ENCODE data around the gene STAG2.

The STAG2 gene

DNA sequence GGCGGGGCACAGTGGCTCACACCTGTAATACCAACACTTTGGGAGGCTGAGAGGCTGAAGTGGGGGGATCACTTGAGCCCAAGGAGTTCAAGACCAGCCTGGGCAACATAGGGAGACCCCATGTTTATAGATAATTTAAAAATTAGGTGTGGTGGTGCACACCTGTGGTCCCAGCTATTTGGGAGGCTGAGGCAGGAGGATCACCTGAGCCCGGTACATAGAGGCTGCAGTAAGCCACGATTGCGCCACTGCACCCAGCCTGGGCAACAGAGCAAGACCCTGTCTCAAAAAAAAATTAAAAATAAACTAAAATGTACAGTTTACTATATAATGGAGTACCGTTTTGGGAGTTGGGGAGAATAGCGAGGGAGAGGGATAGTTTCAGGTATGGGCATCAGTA, 4.2 kb downstream of the STAG2 start:
- 0 out of 2 replicates have a peak, but pooled peaks cover 6% of the 10 kb centered on the region for H3F3A ChIP-seq (ENCODE audit: low read depth)
- H4K20me1 ChIP-seq (ENCODE audit: insufficient read depth, low read length, poor library complexity, severe bottlenecking): peaks cover 55% of the 10 kb centered on the region
- H3K79me2 ChIP-seq (ENCODE audit: insufficient read depth, low read length): peaks cover 97% of the 10 kb centered on the region
- H3K27me3 ChIP-seq (ENCODE audit: insufficient read depth, low read length, poor library complexity, severe bottlenecking): no peaks in the 10 kb centered on the region
- peak overlapping the region; percentile 88 for H3K4me2 ChIP-seq (ENCODE audit: low read depth, low read length, poor library complexity, severe bottlenecking)
- TF ChIP-seq EZH2phosphoT487 (IDR thresholded peaks at IDR 0.05; ENCODE audit: borderline replicate concordance): no peak
- TF ChIP-seq, protein P1, sequence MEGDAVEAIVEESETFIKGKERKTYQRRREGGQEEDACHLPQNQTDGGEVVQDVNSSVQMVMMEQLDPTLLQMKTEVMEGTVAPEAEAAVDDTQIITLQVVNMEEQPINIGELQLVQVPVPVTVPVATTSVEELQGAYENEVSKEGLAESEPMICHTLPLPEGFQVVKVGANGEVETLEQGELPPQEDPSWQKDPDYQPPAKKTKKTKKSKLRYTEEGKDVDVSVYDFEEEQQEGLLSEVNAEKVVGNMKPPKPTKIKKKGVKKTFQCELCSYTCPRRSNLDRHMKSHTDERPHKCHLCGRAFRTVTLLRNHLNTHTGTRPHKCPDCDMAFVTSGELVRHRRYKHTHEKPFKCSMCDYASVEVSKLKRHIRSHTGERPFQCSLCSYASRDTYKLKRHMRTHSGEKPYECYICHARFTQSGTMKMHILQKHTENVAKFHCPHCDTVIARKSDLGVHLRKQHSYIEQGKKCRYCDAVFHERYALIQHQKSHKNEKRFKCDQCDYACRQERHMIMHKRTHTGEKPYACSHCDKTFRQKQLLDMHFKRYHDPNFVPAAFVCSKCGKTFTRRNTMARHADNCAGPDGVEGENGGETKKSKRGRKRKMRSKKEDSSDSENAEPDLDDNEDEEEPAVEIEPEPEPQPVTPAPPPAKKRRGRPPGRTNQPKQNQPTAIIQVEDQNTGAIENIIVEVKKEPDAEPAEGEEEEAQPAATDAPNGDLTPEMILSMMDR (conservative IDR thresholded peaks at IDR 0.05; ENCODE audit: low read length): no peak
- no peaks in the 10 kb centered on the region for H3K36me3 ChIP-seq (ENCODE audit: insufficient read depth, low read length)
- H3K9ac ChIP-seq (ENCODE audit: low read depth, low read length, poor library complexity, severe bottlenecking): no peak overlapping the region
- H3K9me3 ChIP-seq (ENCODE audit: insufficient read depth, low read depth, low read length): no peaks in the 10 kb centered on the region
- peak overlapping the region; percentile 98 for H3K4me3 ChIP-seq (ENCODE audit: low read length, poor library complexity, severe bottlenecking)
- H3K4me1 ChIP-seq (ENCODE audit: insufficient read depth, low read length, poor library complexity, severe bottlenecking): peaks cover 9% of the 10 kb centered on the region
- H3K9me2 ChIP-seq (replicated peaks; ENCODE audit: low read depth, low read length): no peaks in the 10 kb centered on the region
- H2AFZ ChIP-seq (ENCODE audit: low read length): no peak overlapping the region

DNA sequence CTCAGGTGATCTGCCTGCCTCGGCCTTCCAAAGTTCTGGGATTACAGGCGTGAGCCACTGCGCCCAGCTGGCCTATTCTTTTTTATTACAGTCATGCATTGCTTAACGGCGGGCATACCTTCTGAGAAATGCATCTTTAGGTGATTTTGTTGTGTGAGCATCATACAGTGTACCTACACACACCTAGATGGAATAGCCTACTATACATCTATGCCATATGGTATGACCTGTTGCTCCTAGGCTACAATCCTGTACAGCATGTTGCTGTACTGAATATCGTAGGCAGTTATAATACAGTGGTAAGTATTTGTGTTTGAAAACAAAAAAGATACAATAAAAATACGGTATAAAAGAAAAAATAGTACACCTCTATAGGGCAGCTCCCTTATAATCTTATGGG, 6.0 kb downstream of the STAG2 start:
- H3K4me2 ChIP-seq (ENCODE audit: low read depth, low read length, poor library complexity, severe bottlenecking): peak overlapping the region; percentile 47
- H3K9me2 ChIP-seq (replicated peaks; ENCODE audit: low read depth, low read length): no peaks in the 10 kb centered on the region
- H3K27me3 ChIP-seq (ENCODE audit: insufficient read depth, low read length, poor library complexity, severe bottlenecking): no peaks in the 10 kb centered on the region
- no peaks in the 10 kb centered on the region for H3K9me3 ChIP-seq (ENCODE audit: insufficient read depth, low read depth, low read length)
- H4K20me1 ChIP-seq (ENCODE audit: insufficient read depth, low read length, poor library complexity, severe bottlenecking): peaks cover 68% of the 10 kb centered on the region
- H3K4me1 ChIP-seq (ENCODE audit: insufficient read depth, low read length, poor library complexity, severe bottlenecking): peaks cover 9% of the 10 kb centered on the region
- H3K79me2 ChIP-seq (ENCODE audit: insufficient read depth, low read length): peaks cover 99% of the 10 kb centered on the region
- no peaks in the 10 kb centered on the region for H3F3A ChIP-seq (ENCODE audit: low read depth)
- no peak overlapping the region for H3K4me3 ChIP-seq (ENCODE audit: low read length, poor library complexity, severe bottlenecking)
- no peak overlapping the region for H3K9ac ChIP-seq (ENCODE audit: low read depth, low read length, poor library complexity, severe bottlenecking)
- no peak for TF ChIP-seq EZH2phosphoT487 (IDR thresholded peaks at IDR 0.05; ENCODE audit: borderline replicate concordance)
- TF ChIP-seq, protein P1 (conservative IDR thresholded peaks at IDR 0.05; ENCODE audit: low read length): no peak
- no peak overlapping the region for H2AFZ ChIP-seq (ENCODE audit: low read length)
- no peaks in the 10 kb centered on the region for H3K36me3 ChIP-seq (ENCODE audit: insufficient read depth, low read length)

DNA sequence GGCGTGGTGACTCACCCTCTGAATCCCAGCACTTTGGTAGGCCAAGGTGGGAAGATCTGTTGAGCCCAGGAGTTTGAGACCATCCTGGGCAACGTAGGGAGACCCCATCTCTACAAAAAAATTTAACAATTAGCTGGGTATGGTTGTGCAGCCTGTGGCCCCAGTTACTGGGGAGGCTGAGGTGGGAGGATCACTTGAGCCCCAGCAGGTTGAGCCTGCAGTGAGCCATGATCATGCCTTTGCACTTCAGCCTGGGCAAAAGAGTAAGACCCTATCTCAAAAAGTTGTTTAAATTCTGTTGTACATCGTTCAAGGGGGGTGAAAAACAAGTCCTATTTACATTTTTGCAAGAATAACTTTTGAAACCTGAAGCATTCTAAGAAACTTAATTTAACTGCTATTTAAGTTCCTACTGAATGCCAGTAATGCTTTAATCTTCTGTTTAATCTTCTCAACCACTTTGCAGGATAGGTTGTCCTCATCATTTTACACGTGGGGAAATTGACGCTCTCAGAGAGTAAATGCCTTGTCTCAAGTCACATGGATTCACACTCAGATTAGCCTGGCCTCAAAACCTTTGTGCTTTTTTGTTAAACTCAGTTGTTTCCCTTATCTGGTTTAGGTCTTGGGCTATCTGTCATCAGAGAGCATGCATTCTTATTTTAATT, 7.0 kb downstream of the STAG2 start:
- Histone ChIP-seq H3K4me1 (ENCODE audit: insufficient read depth, low read length, poor library complexity, severe bottlenecking) (peaks cover 9% of the 10 kb centered on the region), H3K9ac (ENCODE audit: low read depth, low read length, poor library complexity, severe bottlenecking) (no peak overlapping the region), H4K20me1 (ENCODE audit: insufficient read depth, low read length, poor library complexity, severe bottlenecking) (peaks cover 67% of the 10 kb centered on the region)

More for the DNA sequence above, 7.0 kb downstream of the STAG2 start:
- H3K27me3 ChIP-seq (ENCODE audit: insufficient read depth, low read length, poor library complexity, severe bottlenecking): no peaks in the 10 kb centered on the region
- no peaks in the 10 kb centered on the region for H3F3A ChIP-seq (ENCODE audit: low read depth)
- H2AFZ ChIP-seq (ENCODE audit: low read length): no peak overlapping the region
- H3K79me2 ChIP-seq (ENCODE audit: insufficient read depth, low read length): peaks cover 99% of the 10 kb centered on the region
- H3K4me3 ChIP-seq (ENCODE audit: low read length, poor library complexity, severe bottlenecking): peak overlapping the region; percentile 43
- no peaks in the 10 kb centered on the region for H3K9me3 ChIP-seq (ENCODE audit: insufficient read depth, low read depth, low read length)
- TF ChIP-seq EZH2phosphoT487 (IDR thresholded peaks at IDR 0.05; ENCODE audit: borderline replicate concordance): no peak
- TF ChIP-seq, protein P1 (conservative IDR thresholded peaks at IDR 0.05; ENCODE audit: low read length): no peak
- no peaks in the 10 kb centered on the region for H3K36me3 ChIP-seq (ENCODE audit: insufficient read depth, low read length)
- H3K9me2 ChIP-seq (replicated peaks; ENCODE audit: low read depth, low read length): no peaks in the 10 kb centered on the region
- peak overlapping the region; percentile 47 for H3K4me2 ChIP-seq (ENCODE audit: low read depth, low read length, poor library complexity, severe bottlenecking)
